Measurements from ENCODE around the gene SLC46A3. TPM values are rescaled to one million over a fixed set of nuclear protein-coding genes. Genes with fewer than 3 reads are reported as not detected.

SLC46A3 gene
- total and polyA plus RNA-seq, 10 of the 15 experiments (the other 5 are each of a cell fraction or from before 2014, with no cell fraction given), result 2.9 to 15.6 (median 9.4) TPM

DNA sequence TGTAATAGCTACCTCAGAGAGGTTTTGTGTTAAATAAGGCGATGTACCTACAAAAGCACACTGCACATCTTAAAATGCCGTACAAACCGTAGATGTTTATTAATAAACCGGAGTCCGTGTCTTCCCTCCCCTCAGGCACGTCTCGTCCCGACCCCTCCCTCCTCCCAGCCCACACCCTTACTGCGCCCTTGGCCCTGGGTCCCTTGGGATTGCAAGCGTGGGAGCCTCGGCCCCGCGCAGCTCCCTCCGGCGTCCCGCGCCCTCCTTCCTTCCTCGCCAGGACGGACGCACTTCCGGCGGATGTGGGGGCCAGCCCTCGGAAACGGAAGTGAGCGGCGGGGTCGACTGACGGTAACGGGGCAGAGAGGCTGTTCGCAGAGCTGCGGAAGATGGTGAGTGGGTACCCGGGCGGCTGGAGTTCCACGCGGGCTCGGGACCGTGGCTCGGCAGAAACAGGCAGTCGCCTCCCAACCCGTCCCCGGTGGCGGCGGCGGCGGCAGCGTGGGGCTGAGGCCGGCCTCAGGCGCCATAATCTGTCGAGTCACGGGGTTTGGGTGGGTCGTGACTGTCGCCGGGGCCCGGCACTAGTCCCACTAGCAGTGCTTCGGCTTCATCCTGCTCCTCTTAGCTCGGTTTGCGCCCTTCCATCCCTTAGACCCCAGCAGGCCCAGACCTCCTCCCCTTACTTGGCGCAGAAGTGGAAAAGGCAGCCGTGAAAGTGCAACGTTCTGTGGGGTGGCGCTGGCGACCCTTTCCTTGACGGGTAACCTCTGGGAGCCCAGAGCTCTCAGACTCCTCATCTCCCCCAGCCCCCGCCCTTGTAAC, 59.8 kb downstream of the SLC46A3 start, which contains the start of gene POMP (continued):
- TF ChIP-seq, protein P1, sequence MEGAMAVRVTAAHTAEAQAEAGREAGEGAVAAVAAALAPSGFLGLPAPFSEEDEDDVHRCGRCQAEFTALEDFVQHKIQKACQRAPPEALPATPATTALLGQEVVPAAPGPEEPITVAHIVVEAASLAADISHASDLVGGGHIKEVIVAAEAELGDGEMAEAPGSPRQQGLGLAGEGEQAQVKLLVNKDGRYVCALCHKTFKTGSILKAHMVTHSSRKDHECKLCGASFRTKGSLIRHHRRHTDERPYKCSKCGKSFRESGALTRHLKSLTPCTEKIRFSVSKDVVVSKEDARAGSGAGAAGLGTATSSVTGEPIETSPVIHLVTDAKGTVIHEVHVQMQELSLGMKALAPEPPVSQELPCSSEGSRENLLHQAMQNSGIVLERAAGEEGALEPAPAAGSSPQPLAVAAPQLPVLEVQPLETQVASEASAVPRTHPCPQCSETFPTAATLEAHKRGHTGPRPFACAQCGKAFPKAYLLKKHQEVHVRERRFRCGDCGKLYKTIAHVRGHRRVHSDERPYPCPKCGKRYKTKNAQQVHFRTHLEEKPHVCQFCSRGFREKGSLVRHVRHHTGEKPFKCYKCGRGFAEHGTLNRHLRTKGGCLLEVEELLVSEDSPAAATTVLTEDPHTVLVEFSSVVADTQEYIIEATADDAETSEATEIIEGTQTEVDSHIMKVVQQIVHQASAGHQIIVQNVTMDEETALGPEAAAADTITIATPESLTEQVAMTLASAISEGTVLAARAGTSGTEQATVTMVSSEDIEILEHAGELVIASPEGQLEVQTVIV (IDR thresholded peaks at IDR 0.05; ENCODE audit: borderline replicate concordance, partially characterized antibody), result peak; percentile 82
- TF ChIP-seq NFIC (IDR thresholded peaks at IDR 0.05; ENCODE audit: low read depth, low read length) (peak; percentile 43; the same call in 1 of the 2 replicates), HDAC2 (IDR thresholded peaks at IDR 0.05) (no peak), SREBF2 (IDR thresholded peaks at IDR 0.05; ENCODE audit: low read length) (peak; percentile 71), NR2C2 (IDR thresholded peaks at IDR 0.05; ENCODE audit: borderline replicate concordance, control insufficient read depth, insufficient read length, low read depth) (no peak), POLR2A (IDR thresholded peaks at IDR 0.05; ENCODE audit: low read depth, low read length) (peak; percentile 99), TCF12 (IDR thresholded peaks at IDR 0.05; ENCODE audit: low read depth, low read length) (peak; percentile 91), MEF2B (IDR thresholded peaks at IDR 0.05; ENCODE audit: partially characterized antibody, poor library complexity, severe bottlenecking) (peak; percentile 100), RAD21 (IDR thresholded peaks at IDR 0.05; ENCODE audit: insufficient read depth, low read depth, low read length) (0 out of 2 replicates have a peak, but pooled peaks have one; percentile 4), HSF1 (IDR thresholded peaks at IDR 0.05; ENCODE audit: low read depth, low read length) (no peak), SUZ12 (IDR thresholded peaks at IDR 0.05; ENCODE audit: unreplicated experiment) (no peak), SIX5 (IDR thresholded peaks at IDR 0.05; ENCODE audit: low read depth, low read length, severe bottlenecking) (peak; percentile 28), FOXK2 (IDR thresholded peaks at IDR 0.05) (no peak), CBX3 (IDR thresholded peaks at IDR 0.05; ENCODE audit: borderline replicate concordance, low read depth) (no peak), CHD4 (IDR thresholded peaks at IDR 0.05) (no peak), BACH1 (IDR thresholded peaks at IDR 0.05; ENCODE audit: borderline replicate concordance) (peak; percentile 94), FOS (IDR thresholded peaks at IDR 0.05; ENCODE audit: borderline replicate concordance, extremely low read depth, insufficient read length) (no peak), YBX1 (IDR thresholded peaks at IDR 0.05) (peak; percentile 87), RB1 (IDR thresholded peaks at IDR 0.05; ENCODE audit: borderline replicate concordance) (peak; percentile 98; the same call in 1 of the 2 replicates)
- TF ChIP-seq, protein P2, sequence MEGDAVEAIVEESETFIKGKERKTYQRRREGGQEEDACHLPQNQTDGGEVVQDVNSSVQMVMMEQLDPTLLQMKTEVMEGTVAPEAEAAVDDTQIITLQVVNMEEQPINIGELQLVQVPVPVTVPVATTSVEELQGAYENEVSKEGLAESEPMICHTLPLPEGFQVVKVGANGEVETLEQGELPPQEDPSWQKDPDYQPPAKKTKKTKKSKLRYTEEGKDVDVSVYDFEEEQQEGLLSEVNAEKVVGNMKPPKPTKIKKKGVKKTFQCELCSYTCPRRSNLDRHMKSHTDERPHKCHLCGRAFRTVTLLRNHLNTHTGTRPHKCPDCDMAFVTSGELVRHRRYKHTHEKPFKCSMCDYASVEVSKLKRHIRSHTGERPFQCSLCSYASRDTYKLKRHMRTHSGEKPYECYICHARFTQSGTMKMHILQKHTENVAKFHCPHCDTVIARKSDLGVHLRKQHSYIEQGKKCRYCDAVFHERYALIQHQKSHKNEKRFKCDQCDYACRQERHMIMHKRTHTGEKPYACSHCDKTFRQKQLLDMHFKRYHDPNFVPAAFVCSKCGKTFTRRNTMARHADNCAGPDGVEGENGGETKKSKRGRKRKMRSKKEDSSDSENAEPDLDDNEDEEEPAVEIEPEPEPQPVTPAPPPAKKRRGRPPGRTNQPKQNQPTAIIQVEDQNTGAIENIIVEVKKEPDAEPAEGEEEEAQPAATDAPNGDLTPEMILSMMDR (IDR thresholded peaks at IDR 0.05 in 2 of 3, conservative IDR thresholded peaks at IDR 0.05 in 1 of 3; ENCODE audit: control insufficient read depth in 2 of 3, extremely low read depth in 1 of 3, insufficient read depth in 1 of 3, low read depth in 3 of 3, low read length in 3 of 3), result no peak
- TF ChIP-seq, protein P3, sequence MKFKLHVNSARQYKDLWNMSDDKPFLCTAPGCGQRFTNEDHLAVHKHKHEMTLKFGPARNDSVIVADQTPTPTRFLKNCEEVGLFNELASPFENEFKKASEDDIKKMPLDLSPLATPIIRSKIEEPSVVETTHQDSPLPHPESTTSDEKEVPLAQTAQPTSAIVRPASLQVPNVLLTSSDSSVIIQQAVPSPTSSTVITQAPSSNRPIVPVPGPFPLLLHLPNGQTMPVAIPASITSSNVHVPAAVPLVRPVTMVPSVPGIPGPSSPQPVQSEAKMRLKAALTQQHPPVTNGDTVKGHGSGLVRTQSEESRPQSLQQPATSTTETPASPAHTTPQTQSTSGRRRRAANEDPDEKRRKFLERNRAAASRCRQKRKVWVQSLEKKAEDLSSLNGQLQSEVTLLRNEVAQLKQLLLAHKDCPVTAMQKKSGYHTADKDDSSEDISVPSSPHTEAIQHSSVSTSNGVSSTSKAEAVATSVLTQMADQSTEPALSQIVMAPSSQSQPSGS (IDR thresholded peaks at IDR 0.05; ENCODE audit: low read length), result peak; percentile 57; the same call in 1 of the 2 replicates

Measured in GM12878 (cell line).